Mesendoderm (in vitro differentiated cells): Measurements from ENCODE around the gene ALDH16A1.

Experiments used
- DNase-seq: peaks from one replicate; pipeline ENCODE4 v3.0.0; 2013
- H2AK5ac ChIP-seq: 2 replicates; pipeline ENCODE4 v1.6.1; 2013; ENCODE audit warnings: low read length, inconsistent platforms
- H2BK120ac ChIP-seq: 2 replicates; pipeline ENCODE4 v1.6.1; 2013; ENCODE audit warnings: low read depth, mild to moderate bottlenecking, low read length, moderate library complexity, mixed read lengths
- H2BK15ac ChIP-seq: replicated peaks from 2 replicates; pipeline ENCODE4 v1.6.1; 2013; ENCODE audit warnings: low read depth, mild to moderate bottlenecking, moderate library complexity
- H2BK5ac ChIP-seq: 2 replicates; pipeline ENCODE4 v1.6.1; 2013; ENCODE audit warnings: low read length, inconsistent platforms
- H3K18ac ChIP-seq: 2 replicates; pipeline ENCODE4 v1.6.1; 2013; ENCODE audit warnings: mild to moderate bottlenecking, low read length, mixed read lengths
- H3K23ac ChIP-seq: one replicate; pipeline ENCODE4 v1.6.1; 2013; ENCODE audit warnings: low read length
- H3K27ac ChIP-seq: 2 replicates; pipeline ENCODE4 v1.5.1; 2013; ENCODE audit warnings: low read depth, mild to moderate bottlenecking, inconsistent platforms, low read length, moderate library complexity
- H3K27me3 ChIP-seq: 2 replicates; pipeline ENCODE4 v1.6.1; 2013; ENCODE audit warnings: low read length, control low read depth, mild to moderate bottlenecking, inconsistent platforms; ENCODE audit not compliant: insufficient read depth, poor library complexity
- H3K36me3 ChIP-seq: 2 replicates; pipeline ENCODE4 v1.6.1; 2013; ENCODE audit warnings: low read length, inconsistent platforms; ENCODE audit not compliant: control insufficient read depth, insufficient read depth
- H3K4ac ChIP-seq: one replicate; pipeline ENCODE4 v1.6.1; 2013; ENCODE audit warnings: low read depth, mild to moderate bottlenecking, low read length, moderate library complexity
- H3K4me1 ChIP-seq: 2 replicates; pipeline ENCODE4 v1.6.1; 2013; ENCODE audit warnings: low read depth, low read length, inconsistent platforms; ENCODE audit not compliant: control insufficient read depth
- H3K4me2 ChIP-seq: 2 replicates; pipeline ENCODE4 v1.6.1; 2013; ENCODE audit warnings: low read length
- H3K4me3 ChIP-seq: 2 replicates; pipeline ENCODE4 v1.5.1; 2013; ENCODE audit warnings: mild to moderate bottlenecking, low read length
- H3K56ac ChIP-seq: one replicate; pipeline ENCODE4 v1.6.1; 2013; ENCODE audit warnings: low read length
- H3K79me1 ChIP-seq: 2 replicates; pipeline ENCODE4 v1.6.1; 2013; ENCODE audit warnings: low read length, inconsistent platforms
- H3K79me2 ChIP-seq: 2 replicates; pipeline ENCODE4 v1.6.1; 2013; ENCODE audit warnings: mild to moderate bottlenecking, low read length; ENCODE audit not compliant: control insufficient read depth, insufficient read depth
- H3K9ac ChIP-seq: 2 replicates; pipeline ENCODE4 v1.6.1; 2013; ENCODE audit warnings: low read length, inconsistent platforms
- H4K5ac ChIP-seq: one replicate; pipeline ENCODE4 v1.6.1; 2013; ENCODE audit warnings: low read length
- H4K8ac ChIP-seq: one replicate; pipeline ENCODE4 v1.6.1; 2013; ENCODE audit warnings: low read depth, mild to moderate bottlenecking, control low read depth, low read length, moderate library complexity
- WGBS: extraction: QIAGEN DNeasy Blood & Tissue Kit; methylation state at CpG from one replicate; pipeline ENCODE4 v1.1.7; 2013; ENCODE audit warnings: low lambda C conversion rate, missing lambda C conversion rate; ENCODE audit not compliant: insufficient coverage; ENCODE audit errors: extremely low coverage; 5-methylcytosine and 5-hydroxymethylcytosine counted together

Gene ALDH16A1

GRCh38 chr19:49425178-49425577 lies 27.8 kb upstream of the ALDH16A1 start, which contains the start of gene GFY:
Gene GFY (plus strand): TSS chr19:49425388. CDS start chr19:49426431, 1,043 bp downstream.
- H3K79me2 ChIP-seq: no peaks in the 10 kb centered on the region
- H2BK120ac ChIP-seq: no peak within 1 kb of the TSS
- no peak within 1 kb of the TSS for H3K9ac ChIP-seq
- H2BK5ac ChIP-seq: no peak within 1 kb of the TSS
- H3K4me2 ChIP-seq: no peak within 1 kb of the TSS
- no peak within 1 kb of the TSS for H2AK5ac ChIP-seq
- H4K8ac ChIP-seq: no peak within 1 kb of the TSS
- no peak within 1 kb of the TSS for H3K18ac ChIP-seq
- WGBS: no CpG with 5 or more reads among the region's 7 CpGs
- H2BK15ac ChIP-seq: no peak within 1 kb of the TSS
- H3K27ac ChIP-seq: no peak within 1 kb of the TSS
- H3K36me3 ChIP-seq: no peaks in the 10 kb centered on the region
- no peaks in the 10 kb centered on the region for H3K79me1 ChIP-seq
- H3K4ac ChIP-seq: no peak within 1 kb of the TSS
- H3K4me3 ChIP-seq: no peak within 1 kb of the TSS
- no peak within 1 kb of the TSS for H3K56ac ChIP-seq
- no peaks in the 10 kb centered on the region for H3K4me1 ChIP-seq
- no peak within 1 kb of the TSS for H4K5ac ChIP-seq
- no peak within 1 kb of the TSS for H3K23ac ChIP-seq
- H3K27me3 ChIP-seq: peaks cover 43% of the 10 kb centered on the region
- DNase-seq: no peak

- H3K4me2 ChIP-seq: no peak overlapping the region
- no peaks in the 10 kb centered on the region for H3K79me2 ChIP-seq
- no peak overlapping the region for H4K8ac ChIP-seq
- WGBS: no CpG with 5 or more reads among the region's 30 CpGs
- H3K4ac ChIP-seq: no peak overlapping the region
- no peak overlapping the region for H3K9ac ChIP-seq
- H3K23ac ChIP-seq: no peak overlapping the region
- no peak overlapping the region for H2BK15ac ChIP-seq
- H3K79me1 ChIP-seq: no peaks in the 10 kb centered on the region
- H2AK5ac ChIP-seq: no peak overlapping the region
- no peak overlapping the region for H4K5ac ChIP-seq
- H2BK5ac ChIP-seq: no peak overlapping the region
- no peak overlapping the region for H2BK120ac ChIP-seq
- DNase-seq: peak; percentile 71
- H3K4me1 ChIP-seq: no peaks in the 10 kb centered on the region
- H3K27ac ChIP-seq: no peak overlapping the region
- H3K56ac ChIP-seq: no peak overlapping the region
- H3K18ac ChIP-seq: no peak overlapping the region
- peaks cover 43% of the 10 kb centered on the region for H3K27me3 ChIP-seq
- H3K36me3 ChIP-seq: no peaks in the 10 kb centered on the region
- H3K4me3 ChIP-seq: no peak overlapping the region
Observed at GRCh38 chr19:49425922-49426592, 27.0 kb upstream of the ALDH16A1 start.

- H2AK5ac ChIP-seq: no peak overlapping the region
- no peak overlapping the region for H3K9ac ChIP-seq
- no peak overlapping the region for H3K4ac ChIP-seq
- peaks cover 33% of the 10 kb centered on the region for H3K27me3 ChIP-seq
- H3K4me3 ChIP-seq: no peak overlapping the region
- H3K18ac ChIP-seq: no peak overlapping the region
- no peak overlapping the region for H3K56ac ChIP-seq
- no peak overlapping the region for H3K23ac ChIP-seq
- DNase-seq: no peak
- H3K79me2 ChIP-seq: no peaks in the 10 kb centered on the region
- no peak overlapping the region for H2BK15ac ChIP-seq
- no peak overlapping the region for H2BK5ac ChIP-seq
- no peak overlapping the region for H2BK120ac ChIP-seq
- no peak overlapping the region for H4K8ac ChIP-seq
- no peak overlapping the region for H4K5ac ChIP-seq
- no peaks in the 10 kb centered on the region for H3K36me3 ChIP-seq
- H3K27ac ChIP-seq: no peak overlapping the region
- H3K4me1 ChIP-seq: no peaks in the 10 kb centered on the region
- no CpG with 5 or more reads among the region's 12 CpGs for WGBS
- H3K4me2 ChIP-seq: no peak overlapping the region
- H3K79me1 ChIP-seq: no peaks in the 10 kb centered on the region
Observed at GRCh38 chr19:49427339-49427738, 25.7 kb upstream of the ALDH16A1 start.

GRCh38 chr19:49427855-49428546 lies 25.0 kb upstream of the ALDH16A1 start:
- DNase-seq: peak; percentile 60
- H3K23ac ChIP-seq: no peak overlapping the region
- peak overlapping the region; percentile 43 for H3K4me2 ChIP-seq
- H2BK5ac ChIP-seq: no peak overlapping the region
- H3K4me3 ChIP-seq: peak overlapping the region; percentile 14
- H2BK120ac ChIP-seq: no peak overlapping the region
- H3K56ac ChIP-seq: peak overlapping the region; percentile 79
- H3K18ac ChIP-seq: peak overlapping the region; percentile 15
- peaks cover 26% of the 10 kb centered on the region for H3K27me3 ChIP-seq
- H3K4me1 ChIP-seq: no peaks in the 10 kb centered on the region
- H3K4ac ChIP-seq: no peak overlapping the region
- H3K79me1 ChIP-seq: no peaks in the 10 kb centered on the region
- WGBS: no CpG with 5 or more reads among the region's 45 CpGs
- H3K9ac ChIP-seq: peak overlapping the region; percentile 57
- no peak overlapping the region for H4K5ac ChIP-seq
- no peak overlapping the region for H2BK15ac ChIP-seq
- no peaks in the 10 kb centered on the region for H3K36me3 ChIP-seq
- no peaks in the 10 kb centered on the region for H3K79me2 ChIP-seq
- H3K27ac ChIP-seq: no peak overlapping the region
- H4K8ac ChIP-seq: no peak overlapping the region
- H2AK5ac ChIP-seq: no peak overlapping the region

- Histone ChIP-seq H3K4ac (no peak overlapping the region), H3K79me2 (no peaks in the 10 kb centered on the region), H3K4me3 (peak overlapping the region; percentile 14), H4K8ac (no peak overlapping the region), H3K23ac (no peak overlapping the region), H3K79me1 (no peaks in the 10 kb centered on the region), H3K18ac (no peak overlapping the region), H2AK5ac (no peak overlapping the region), H3K36me3 (no peaks in the 10 kb centered on the region), H3K56ac (peak overlapping the region; percentile 62), H3K4me1 (no peaks in the 10 kb centered on the region), H3K9ac (peak overlapping the region; percentile 51), H2BK15ac (no peak overlapping the region), H3K27me3 (peaks cover 22% of the 10 kb centered on the region), H4K5ac (no peak overlapping the region), H2BK120ac (no peak overlapping the region), H3K4me2 (peak overlapping the region; percentile 34), H3K27ac (no peak overlapping the region), H2BK5ac (no peak overlapping the region)
- WGBS: no CpG with 5 or more reads among the region's 29 CpGs
- no peak for DNase-seq
Observed at GRCh38 chr19:49428547-49429451, 24.2 kb upstream of the ALDH16A1 start.
